ENCODE data around the gene PRKACA. TPM values are rescaled to one million over a fixed set of nuclear protein-coding genes. Genes with fewer than 3 reads are reported as not detected.
A peak's percentile ranks its signal among the peaks of the same experiment; 100 is the strongest.

PRKACA gene
- total RNA-seq, 1 donor from 2014 or later, result 28.0 TPM

DNA sequence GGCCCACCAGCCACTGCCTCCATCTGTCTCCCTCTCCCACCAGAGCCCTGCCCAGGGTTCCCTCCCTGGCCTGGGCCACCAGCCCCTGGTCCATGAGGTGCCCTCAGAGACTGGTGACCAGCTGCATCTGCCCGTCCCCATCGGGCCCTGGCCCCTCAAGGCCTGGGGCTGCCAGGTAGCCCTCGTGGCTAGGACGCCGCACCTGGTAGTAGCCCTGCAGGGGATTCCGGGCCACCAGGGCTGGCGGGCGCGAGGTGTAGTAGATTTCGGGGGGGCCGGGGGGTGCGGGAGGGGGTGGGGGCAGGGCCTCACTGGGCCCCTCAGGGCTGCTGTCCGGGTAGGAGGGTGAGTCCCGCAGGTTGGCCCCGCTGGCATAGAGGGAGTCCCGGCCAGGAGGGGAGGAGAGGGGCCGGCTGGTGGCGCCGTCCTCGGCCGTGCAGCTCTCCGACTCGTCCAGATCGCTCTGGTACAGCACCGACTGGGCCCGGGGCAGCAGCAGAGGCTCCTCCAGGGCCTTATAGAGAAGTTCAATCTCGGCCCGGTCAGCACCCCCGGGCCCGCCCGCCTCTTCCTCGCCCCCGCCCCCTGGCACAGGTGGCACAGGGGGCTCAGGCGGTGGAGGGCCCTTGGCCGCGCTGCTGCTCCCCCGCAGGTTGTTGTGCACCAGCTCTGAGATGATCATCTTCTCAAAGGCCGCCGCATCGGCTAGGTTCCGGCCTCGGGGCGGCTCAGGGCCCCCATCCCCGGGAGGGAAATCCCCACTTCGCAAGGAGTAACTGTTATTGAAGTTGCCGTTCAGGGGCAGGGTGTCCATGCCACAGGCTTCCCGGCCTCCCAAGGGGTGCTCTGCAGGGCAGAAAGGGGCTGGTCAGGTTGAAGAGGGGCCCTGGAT is 33.5 kb upstream of the PRKACA start:
- peak overlapping the region; percentile 86 for H3K27ac ChIP-seq
- H3K4me3 ChIP-seq, result no peak overlapping the region
- no peak for DNase-seq (ENCODE audit: extremely low spot score in 2 of 2)
- TF ChIP-seq POLR2AphosphoS5 (IDR thresholded peaks at IDR 0.05; ENCODE audit: insufficient read depth in 1 of 2, low read depth in 1 of 2), result no peak
- peaks cover 0 to 12% of the 10 kb centered on the region in 2 donors for H3K36me3 ChIP-seq
- intact Hi-C loops (cut with DNase I), result no loop called here
- H3K4me1 ChIP-seq, result peaks cover 29% of the 10 kb centered on the region
- H3K27me3 ChIP-seq, result no peaks in the 10 kb centered on the region
- no peaks in the 10 kb centered on the region for H3K9me3 ChIP-seq

DNA sequence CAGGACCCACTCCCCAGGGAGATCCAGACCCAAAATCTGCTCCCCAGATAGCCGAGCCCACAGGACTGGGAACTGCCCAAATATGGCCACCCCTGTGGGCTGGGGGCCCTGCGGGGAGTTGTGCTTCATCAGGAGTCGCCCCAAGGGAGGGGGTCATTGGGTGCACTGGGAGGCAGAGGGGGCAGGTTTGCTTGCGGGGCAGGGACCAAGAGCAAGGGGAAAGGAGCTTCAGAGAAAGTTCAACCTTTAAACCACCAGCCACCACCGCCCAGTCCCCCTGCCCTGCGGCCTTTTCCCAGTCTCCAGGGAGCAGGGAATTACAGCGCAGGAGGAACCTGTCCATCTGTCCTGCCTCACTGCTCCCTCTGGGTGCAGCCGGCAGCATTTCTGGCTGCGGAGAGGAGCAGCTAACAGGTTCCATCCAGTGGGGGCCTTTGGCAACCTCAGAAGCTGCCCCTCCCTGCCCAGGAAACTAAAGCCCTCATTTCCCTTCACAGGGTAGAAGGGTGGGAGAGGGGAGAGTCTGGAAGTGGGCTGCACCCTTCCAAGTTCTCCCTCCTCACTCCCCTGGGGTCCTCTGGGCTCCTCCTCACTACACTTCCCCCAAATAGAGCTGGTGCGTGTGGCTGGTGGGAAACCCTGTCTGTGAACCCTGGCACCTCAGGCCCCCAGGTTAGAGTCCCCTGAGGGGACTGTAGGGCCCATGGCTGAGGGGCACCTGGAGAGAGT is 32.6 kb upstream of the PRKACA start:
- no peaks in the 10 kb centered on the region for H3K9me3 ChIP-seq
- H3K27me3 ChIP-seq, result no peaks in the 10 kb centered on the region
- H3K27ac ChIP-seq, result peak overlapping the region; percentile 86
- H3K4me3 ChIP-seq, result peak overlapping the region; percentile 1 to 28
- TF ChIP-seq POLR2A (IDR thresholded peaks at IDR 0.05), result no peak
- TF ChIP-seq, protein P1, sequence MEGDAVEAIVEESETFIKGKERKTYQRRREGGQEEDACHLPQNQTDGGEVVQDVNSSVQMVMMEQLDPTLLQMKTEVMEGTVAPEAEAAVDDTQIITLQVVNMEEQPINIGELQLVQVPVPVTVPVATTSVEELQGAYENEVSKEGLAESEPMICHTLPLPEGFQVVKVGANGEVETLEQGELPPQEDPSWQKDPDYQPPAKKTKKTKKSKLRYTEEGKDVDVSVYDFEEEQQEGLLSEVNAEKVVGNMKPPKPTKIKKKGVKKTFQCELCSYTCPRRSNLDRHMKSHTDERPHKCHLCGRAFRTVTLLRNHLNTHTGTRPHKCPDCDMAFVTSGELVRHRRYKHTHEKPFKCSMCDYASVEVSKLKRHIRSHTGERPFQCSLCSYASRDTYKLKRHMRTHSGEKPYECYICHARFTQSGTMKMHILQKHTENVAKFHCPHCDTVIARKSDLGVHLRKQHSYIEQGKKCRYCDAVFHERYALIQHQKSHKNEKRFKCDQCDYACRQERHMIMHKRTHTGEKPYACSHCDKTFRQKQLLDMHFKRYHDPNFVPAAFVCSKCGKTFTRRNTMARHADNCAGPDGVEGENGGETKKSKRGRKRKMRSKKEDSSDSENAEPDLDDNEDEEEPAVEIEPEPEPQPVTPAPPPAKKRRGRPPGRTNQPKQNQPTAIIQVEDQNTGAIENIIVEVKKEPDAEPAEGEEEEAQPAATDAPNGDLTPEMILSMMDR (IDR thresholded peaks at IDR 0.05), result no peak
- no peak for TF ChIP-seq POLR2AphosphoS5 (IDR thresholded peaks at IDR 0.05; ENCODE audit: insufficient read depth in 1 of 2, low read depth in 1 of 2)
- H3K36me3 ChIP-seq, result peaks cover 0 to 4% of the 10 kb centered on the region in 2 donors
- intact Hi-C loops (cut with DNase I), result no loop called here
- H3K4me1 ChIP-seq, result peaks cover 29% of the 10 kb centered on the region
- no peak for DNase-seq (ENCODE audit: extremely low spot score in 2 of 2)

DNA sequence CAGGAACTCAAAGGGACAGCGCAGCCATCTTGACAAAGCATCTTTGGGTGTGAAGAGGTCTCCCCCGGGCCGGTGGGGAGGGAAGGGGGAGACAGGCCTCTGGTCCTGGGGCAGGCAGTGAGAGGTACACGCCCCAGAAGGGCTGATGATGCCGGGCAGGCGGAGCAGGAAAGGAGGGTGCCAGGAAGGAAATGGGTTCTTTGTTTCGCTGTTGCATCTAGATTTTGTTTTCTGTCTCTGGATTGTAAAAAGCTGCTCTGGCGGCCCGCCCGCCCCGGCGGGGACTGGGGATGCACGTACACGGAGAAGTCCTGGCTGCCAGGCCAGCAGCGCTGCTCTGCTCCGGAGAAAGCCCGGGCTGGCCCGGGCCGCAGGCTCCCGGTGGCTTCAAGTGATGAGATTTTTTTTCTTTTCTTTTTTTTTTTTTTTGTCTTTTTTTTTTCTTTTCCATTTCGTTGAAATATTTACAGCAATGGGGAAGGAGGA is 32.0 kb upstream of the PRKACA start:
- TF ChIP-seq, protein P1 (IDR thresholded peaks at IDR 0.05), result no peak
- TF ChIP-seq POLR2AphosphoS5 (IDR thresholded peaks at IDR 0.05; ENCODE audit: insufficient read depth in 1 of 2, low read depth in 1 of 2), result peak in 1 of 2 donors; percentile 64
- no peak for TF ChIP-seq POLR2A (IDR thresholded peaks at IDR 0.05)
- no peak for DNase-seq (ENCODE audit: extremely low spot score in 2 of 2)
- H3K27ac ChIP-seq, result peak overlapping the region; percentile 86
- H3K27me3 ChIP-seq, result no peaks in the 10 kb centered on the region
- intact Hi-C loops (cut with DNase I), result loop anchor here (5.0 to 10.0 kb wide), 2 partner anchors 198 to 325 kb away; partner anchors contain the start of gene PTGER1
- no peaks in the 10 kb centered on the region for H3K9me3 ChIP-seq
- H3K36me3 ChIP-seq, result no peaks in the 10 kb centered on the region
- peak overlapping the region; percentile 26 to 28 for H3K4me3 ChIP-seq
- peaks cover 29% of the 10 kb centered on the region for H3K4me1 ChIP-seq

DNA sequence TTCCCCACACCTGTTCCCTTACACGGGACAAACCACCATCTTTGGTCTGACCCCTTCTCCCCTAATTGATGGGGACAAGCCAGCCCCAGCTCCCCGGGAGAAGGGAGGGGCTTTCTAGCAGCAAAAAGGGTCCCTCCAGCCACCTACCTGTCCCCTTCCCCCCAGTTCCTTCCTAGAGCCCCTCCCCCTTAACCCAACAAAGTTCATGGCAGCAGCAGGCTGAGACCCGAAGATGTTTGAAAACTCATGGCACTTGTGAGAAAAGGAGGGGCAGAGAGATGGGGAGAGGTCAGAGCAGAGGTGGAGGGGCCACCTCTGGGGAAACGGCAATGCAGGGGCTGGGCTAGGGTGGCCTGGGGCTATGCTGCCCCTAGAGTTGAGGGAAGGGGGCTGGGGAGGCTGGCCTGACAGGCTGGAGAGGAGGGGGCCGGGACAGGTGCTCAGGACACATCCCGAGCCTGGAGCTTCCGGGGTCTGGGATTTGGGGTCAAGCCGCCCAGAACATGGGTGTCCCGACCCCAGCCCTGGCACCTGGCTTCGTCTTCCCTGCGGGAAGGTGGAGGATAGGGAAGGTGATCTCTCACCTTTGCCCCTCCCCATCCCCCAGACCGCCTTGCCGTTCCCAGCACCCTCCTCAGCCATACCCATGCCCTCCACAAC is 31.3 kb upstream of the PRKACA start:
- H3K4me1 ChIP-seq, result peaks cover 29% of the 10 kb centered on the region
- H3K27me3 ChIP-seq, result no peaks in the 10 kb centered on the region
- no peaks in the 10 kb centered on the region for H3K9me3 ChIP-seq
- no peak for TF ChIP-seq POLR2AphosphoS5 (IDR thresholded peaks at IDR 0.05; ENCODE audit: insufficient read depth in 1 of 2, low read depth in 1 of 2)
- TF ChIP-seq, protein P1 (IDR thresholded peaks at IDR 0.05), result no peak
- peak overlapping the region; percentile 86 for H3K27ac ChIP-seq
- H3K4me3 ChIP-seq, result peak overlapping the region; percentile 26 to 28
- no peaks in the 10 kb centered on the region for H3K36me3 ChIP-seq
- no peak for DNase-seq (ENCODE audit: extremely low spot score in 2 of 2)
- intact Hi-C loops (cut with DNase I), result loop anchor here (5.0 to 10.0 kb wide), 2 partner anchors 198 to 326 kb away; partner anchors contain the start of gene PTGER1

Measured in vagina (tissue), 2 donors.